Airway epithelial cell (primary cell): ENCODE data around the gene TAS2R16. TPM values are rescaled to one million over a fixed set of nuclear protein-coding genes. Genes with fewer than 3 reads are reported as not detected.

ENCODE experiments used
- total RNA-seq: library from RNA; depleted of rRNA; stranded (reverse); fragments of >200 nt; gene quantifications from 2 replicates; pipeline ENCODE4 v1.2.3, GENCODE V29; 2015

TAS2R16 gene
- total RNA-seq = not detected in 2 replicates

GRCh38 chr7:122995600-122995999 lies at the start of gene TAS2R16:
TAS2R16 (minus strand) TSS chr7:122995700; CDS start chr7:122995634, 66 bp downstream.

Other genes with a start within 250 kb of the TAS2R16 start
- 0.33 and 0.78 TPM in 2 replicates for gene CADPS2, start 109.2 kb downstream of the TAS2R16 start, total RNA-seq
- gene SLC13A1, start 204.3 kb upstream of the TAS2R16 start, total RNA-seq = not detected in 2 replicates